Breast epithelium (tissue), 3 donors: ENCODE data around the gene ZNF536.

Experiments used
- CTCF ChIP-seq, 3 donors: fragments of 450-650 bp; IDR thresholded peaks; one replicate each; pipeline ENCODE4 v1.5.1; 2016 to 2017; ENCODE audit warnings: antibody characterized with exemption in 3 of 3, mild to moderate bottlenecking in 3 of 3, moderate library complexity in 3 of 3
- POLR2A ChIP-seq: fragments of 450-650 bp; IDR thresholded peaks from one replicate; pipeline ENCODE4 v1.6.1; 2016; ENCODE audit warnings: antibody characterized with exemption, mild to moderate bottlenecking, moderate library complexity
- POLR2AphosphoS5 ChIP-seq, 3 donors: sonication (generic); formaldehyde crosslinking; IDR thresholded peaks; one replicate each; pipeline ENCODE4 v1.6.1; 2017; ENCODE audit warnings: antibody characterized with exemption in 3 of 3

- TF ChIP-seq CTCF (IDR thresholded peaks at IDR 0.05) (no peak), POLR2AphosphoS5 (IDR thresholded peaks at IDR 0.05) (peak in 1 of 3 donors; percentile 22), POLR2A (no peak)
Measured at GRCh38 chr19:30479231-30479630, 107.0 kb downstream of the ZNF536 start.
